CD4-positive, alpha-beta T cell (primary cell): ENCODE data around the gene FUS. TPM values are rescaled to one million over a fixed set of nuclear protein-coding genes. Genes with fewer than 3 reads are reported as not detected.
"Not testable (repeated sequence)": the region's sequence is repeated elsewhere in the genome, so short reads cannot be mapped to it uniquely, and the experiment has no call there.

Experiments
- ATAC-seq: fragments of 200-7000 bp; cut with Tn5 transposase; one replicate; pipeline ENCODE4 v1.10.0; 2022; ENCODE audit warnings: mild to moderate bottlenecking; ENCODE audit not compliant: poor library complexity
- CTCF ChIA-PET: fragments of 350-600 bp; sonication (Branson Sonifier 250); formaldehyde crosslinking; loops from one replicate; lab custom pipeline; 2021; ENCODE audit warnings: antibody characterized with exemption, inconsistent platforms; lab: Charles Lee
- POLR2A ChIA-PET: fragments of 350-600 bp; sonication (Branson Sonifier 250); formaldehyde crosslinking; loops from one replicate; lab custom pipeline; 2021; ENCODE audit warnings: antibody characterized with exemption, inconsistent platforms; lab: Charles Lee
- DNase-seq, 14 experiments: peaks; one replicate each; pipeline ENCODE4 v3.0.0-alpha.2; 2013 to 2020; ENCODE audit warnings: mixed read lengths in 2 of 14
- H3K27ac ChIP-seq, 2 donors: one replicate each; pipeline versions ENCODE4 v1.5.1 to v1.7.0; 2013; ENCODE audit warnings: low read length in 2 of 2, low read depth in 1 of 2, mild to moderate bottlenecking in 1 of 2
- H3K27me3 ChIP-seq, 2 experiments: 1 replicate in 1 of 2; 2 replicates in 1 of 2; pipeline versions ENCODE4 v1.6.1 to v1.7.0; 2013; ENCODE audit warnings: low read length in 2 of 2, control low read depth in 1 of 2, mild to moderate bottlenecking in 1 of 2, moderate library complexity in 1 of 2; ENCODE audit not compliant: insufficient read depth in 2 of 2, control insufficient read depth in 1 of 2
- H3K36me3 ChIP-seq: one replicate; pipeline ENCODE4 v1.6.1; 2013; ENCODE audit warnings: low read length, control low read depth; ENCODE audit not compliant: insufficient read depth
- H3K4me1 ChIP-seq: one replicate; pipeline ENCODE4 v1.6.1; 2013; ENCODE audit warnings: low read length, control low read depth; ENCODE audit not compliant: insufficient read depth
- H3K4me3 ChIP-seq: one replicate; pipeline ENCODE4 v1.5.1; 2013; ENCODE audit warnings: mild to moderate bottlenecking, low read length, moderate library complexity
- H3K9me3 ChIP-seq, 2 experiments: 1 replicate in 1 of 2; 2 replicates in 1 of 2; pipeline versions ENCODE4 v1.6.1 to v1.7.0; 2013; ENCODE audit warnings: low read length in 2 of 2, mild to moderate bottlenecking in 2 of 2, control low read depth in 1 of 2, moderate library complexity in 1 of 2; ENCODE audit not compliant: control insufficient read depth in 1 of 2, insufficient read depth in 1 of 2
- H3K27ac Mint-ChIP-seq: one replicate; pipeline ENCODE4 v1.8.0; 2020; ENCODE audit warnings: mixed read lengths
- H3K27me3 Mint-ChIP-seq: one replicate; pipeline ENCODE4 v1.8.0; 2021; ENCODE audit warnings: mixed read lengths
- H3K36me3 Mint-ChIP-seq: one replicate; pipeline ENCODE4 v1.8.0; 2021; ENCODE audit warnings: low read depth, mixed read lengths
- H3K4me1 Mint-ChIP-seq: one replicate; pipeline ENCODE4 v1.8.0; 2021; ENCODE audit warnings: low read depth, mixed read lengths
- H3K4me3 Mint-ChIP-seq: one replicate; pipeline ENCODE4 v1.8.0; 2020; ENCODE audit warnings: mild to moderate bottlenecking, mixed read lengths
- H3K9me3 Mint-ChIP-seq: one replicate; pipeline ENCODE4 v1.8.0; 2020; ENCODE audit warnings: mixed read lengths
- CTCF ChIP-seq: fragments of 200-600 bp; IDR thresholded peaks from one replicate; pipeline ENCODE4 v1.8.0; 2022; ENCODE audit warnings: antibody characterized with exemption, mild to moderate bottlenecking
- intact Hi-C, 2 experiments: fragments of 100-400 bp; cut with DNase I in 1 of 2; cut with micrococcal nuclease in 1 of 2; formaldehyde crosslinking; loops; one replicate each; pipeline versions ENCODE4 v1.15.1 to v1.9.0; 2023 to 2025; cut with DNase I, micrococcal nuclease
- total RNA-seq, 174 experiments: library from RNA in 2 of 174; stranded (reverse) in 2 of 174; gene quantifications; one replicate each; pipeline ENCODE4 v1.2.3 and lab custom pipeline; 2021 to 2026

FUS gene
- total RNA-seq, 2 experiments from 2014 or later, result 699 to 733 TPM

GRCh38 chr16:31138621-31139578 lies 41.0 kb upstream of the FUS start:
- ChIA-PET POLR2A (interaction anchor here (0.7 kb wide), 1 partner anchor 41 kb away, joined by 3 read pairs; the partner anchor contains the start of gene FUS), CTCF (no interaction called here)
- Histone ChIP-seq H3K36me3 (no peaks in the 10 kb centered on the region), H3K27me3 (no peaks in the 10 kb centered on the region), H3K27ac (no peak overlapping the region), H3K4me3 (no peak overlapping the region), H3K9me3 (no peaks in the 10 kb centered on the region), H3K4me1 (peaks cover 21% of the 10 kb centered on the region)
- DNase-seq (no peak), ATAC-seq (no peak)
- no peak for TF ChIP-seq CTCF
- Mint-ChIP-seq H3K9me3 (no peaks in the 10 kb centered on the region), H3K27ac (no peak overlapping the region), H3K36me3 (peaks cover 1% of the 10 kb centered on the region), H3K4me1 (peaks cover 12% of the 10 kb centered on the region), H3K27me3 (no peaks in the 10 kb centered on the region), H3K4me3 (no peak overlapping the region)
- intact Hi-C loops, result no loop called here

GRCh38 chr16:31141071-31141469 lies 38.9 kb upstream of the FUS start:
- H3K4me1 ChIP-seq, result peaks cover 23% of the 10 kb centered on the region
- ChIA-PET POLR2A (interaction anchor here (1.2 to 4.1 kb wide), 5 partner anchors 8 to 197 kb away, joined by 5 to 152 read pairs (median 64); partner anchors contain the start of genes FUS, KAT8, ZNF646 and ZNF668), CTCF (interaction anchor here (1.9 to 2.1 kb wide), 2 partner anchors 20 to 24 kb away, joined by 26 to 32 read pairs; partner anchors contain the start of gene KAT8)
- H3K9me3 ChIP-seq, H3K9me3 Mint-ChIP-seq, H3K36me3 Mint-ChIP-seq, H3K27ac ChIP-seq, H3K36me3 ChIP-seq, H3K4me3 ChIP-seq, H3K27me3 Mint-ChIP-seq, H3K27ac Mint-ChIP-seq, DNase-seq, H3K27me3 ChIP-seq, ATAC-seq: not testable (repeated sequence)
- Mint-ChIP-seq H3K4me3 (peak overlapping the region; percentile 34), H3K4me1 (peaks cover 13% of the 10 kb centered on the region)
- intact Hi-C loops, result loop anchor here in 1 of 2 experiments (5.0 to 10.0 kb wide), 2 partner anchors 34 to 64 kb away; partner anchors contain the start of genes BCKDK and PYCARD

- Mint-ChIP-seq H3K9me3 (no peaks in the 10 kb centered on the region), H3K4me1 (peaks cover 13% of the 10 kb centered on the region), H3K36me3 (no peaks in the 10 kb centered on the region), H3K4me3 (peak overlapping the region; percentile 84), H3K27ac (peak overlapping the region; percentile 84), H3K27me3 (no peaks in the 10 kb centered on the region)
- Histone ChIP-seq H3K27ac (peak overlapping the region; percentile 29 to 76), H3K36me3 (no peaks in the 10 kb centered on the region), H3K27me3 (no peaks in the 10 kb centered on the region), H3K9me3 (no peaks in the 10 kb centered on the region), H3K4me3 (peak overlapping the region; percentile 41), H3K4me1 (peaks cover 23% of the 10 kb centered on the region)
- ChIA-PET CTCF (interaction anchor here (0.6 to 2.1 kb wide), 40 partner anchors 12 to 732 kb away, joined by 3 to 32 read pairs (median 4); partner anchors contain the start of genes ARMC5, BCKDK, FUS and HSD3B7), POLR2A (interaction anchor here (0.6 to 4.1 kb wide), 43 partner anchors 9 to 764 kb away, joined by 3 to 152 read pairs (median 5); partner anchors contain the start of genes ARMC5, FUS, HSD3B7 and KAT8)
- TF ChIP-seq CTCF, result no peak
- no peak for ATAC-seq
- peak in 2 of 14 experiments; percentile 6 to 12 for DNase-seq
- intact Hi-C loops, result loop anchor here (1.0 to 10.0 kb wide), 12 partner anchors 23 to 184 kb away; partner anchors contain the start of genes HSD3B7 (in 2 of the 2), BCKDK (in 1 of the 2), FUS (in 1 of the 2) and PYCARD (in 1 of the 2)
Measured at GRCh38 chr16:31141489-31142108, 38.3 kb upstream of the FUS start.
